ENCODE data around the gene MUTYH.

DNA sequence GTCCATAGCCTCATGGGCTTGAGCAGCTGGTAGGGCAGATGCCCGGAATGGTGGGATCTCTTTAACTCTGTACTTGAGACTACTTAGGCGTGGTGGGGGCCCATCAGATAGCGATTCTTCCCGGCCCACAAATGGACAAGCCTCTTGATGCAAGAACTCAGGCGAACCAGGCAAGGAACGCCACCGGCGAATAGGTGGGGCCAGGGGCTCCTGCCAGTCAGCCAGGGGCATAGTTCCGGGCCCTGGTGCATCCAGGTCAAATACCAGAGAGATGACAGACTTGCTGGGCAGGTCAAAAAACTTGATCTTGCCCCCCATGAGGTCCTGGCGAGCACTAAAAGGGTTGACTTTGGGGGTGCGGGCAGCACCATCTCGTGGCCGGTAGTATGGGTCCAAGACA is 4.8 kb upstream of the MUTYH start:
- TF ChIP-seq POLR2A (IDR thresholded peaks at IDR 0.05): no peak
- TF ChIP-seq, protein P1, sequence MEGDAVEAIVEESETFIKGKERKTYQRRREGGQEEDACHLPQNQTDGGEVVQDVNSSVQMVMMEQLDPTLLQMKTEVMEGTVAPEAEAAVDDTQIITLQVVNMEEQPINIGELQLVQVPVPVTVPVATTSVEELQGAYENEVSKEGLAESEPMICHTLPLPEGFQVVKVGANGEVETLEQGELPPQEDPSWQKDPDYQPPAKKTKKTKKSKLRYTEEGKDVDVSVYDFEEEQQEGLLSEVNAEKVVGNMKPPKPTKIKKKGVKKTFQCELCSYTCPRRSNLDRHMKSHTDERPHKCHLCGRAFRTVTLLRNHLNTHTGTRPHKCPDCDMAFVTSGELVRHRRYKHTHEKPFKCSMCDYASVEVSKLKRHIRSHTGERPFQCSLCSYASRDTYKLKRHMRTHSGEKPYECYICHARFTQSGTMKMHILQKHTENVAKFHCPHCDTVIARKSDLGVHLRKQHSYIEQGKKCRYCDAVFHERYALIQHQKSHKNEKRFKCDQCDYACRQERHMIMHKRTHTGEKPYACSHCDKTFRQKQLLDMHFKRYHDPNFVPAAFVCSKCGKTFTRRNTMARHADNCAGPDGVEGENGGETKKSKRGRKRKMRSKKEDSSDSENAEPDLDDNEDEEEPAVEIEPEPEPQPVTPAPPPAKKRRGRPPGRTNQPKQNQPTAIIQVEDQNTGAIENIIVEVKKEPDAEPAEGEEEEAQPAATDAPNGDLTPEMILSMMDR (IDR thresholded peaks at IDR 0.05): no peak

All from uterus (tissue), 2 donors.